Measurements from ENCODE around the gene SND1.
A peak's percentile ranks its signal among the peaks of the same experiment; 100 is the strongest.

SND1 gene

DNA sequence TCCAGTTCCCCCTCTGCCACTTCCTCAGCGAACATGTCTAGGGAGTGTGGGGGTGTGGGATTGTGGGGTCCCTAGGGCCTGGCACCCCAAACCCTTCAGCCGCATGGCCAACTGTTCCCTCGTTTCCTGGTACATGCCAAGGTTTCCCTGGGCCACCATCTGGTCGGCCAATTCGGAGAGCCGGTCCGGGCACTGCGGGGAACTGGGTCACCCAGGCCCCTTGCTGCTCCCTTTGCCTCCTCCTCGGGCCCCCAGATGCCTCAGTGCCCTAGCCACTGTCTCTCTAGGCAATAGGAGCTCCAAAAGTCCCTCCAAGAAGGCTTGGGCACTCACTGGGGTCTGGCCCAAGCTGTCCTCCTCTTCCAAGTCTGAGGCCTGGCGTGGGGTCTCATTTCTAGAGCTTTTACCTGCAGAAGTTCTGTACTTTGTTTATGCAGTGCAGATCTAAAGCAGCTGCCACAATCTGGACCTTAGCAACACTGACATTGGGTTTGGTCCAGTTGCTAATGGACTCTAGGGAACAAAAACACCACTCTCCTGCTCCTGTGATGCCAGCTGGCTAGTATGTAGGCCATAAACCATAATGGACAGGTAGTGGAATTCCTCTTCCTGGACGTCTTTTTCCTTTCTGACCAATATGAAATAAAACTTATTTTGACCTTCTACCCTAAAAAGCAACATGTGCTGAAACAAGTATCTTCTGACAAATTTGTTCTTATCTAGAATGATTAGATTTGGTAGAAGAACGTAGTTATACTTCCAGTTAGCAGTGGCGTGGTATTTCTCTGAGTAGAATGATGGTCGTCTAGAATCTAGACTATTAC is 206.3 kb downstream of the SND1 start:
- H3K4me3 ChIP-seq (replicated peaks; ENCODE audit: low read depth, low read length): no peak overlapping the region
- TF ChIP-seq, protein P1, sequence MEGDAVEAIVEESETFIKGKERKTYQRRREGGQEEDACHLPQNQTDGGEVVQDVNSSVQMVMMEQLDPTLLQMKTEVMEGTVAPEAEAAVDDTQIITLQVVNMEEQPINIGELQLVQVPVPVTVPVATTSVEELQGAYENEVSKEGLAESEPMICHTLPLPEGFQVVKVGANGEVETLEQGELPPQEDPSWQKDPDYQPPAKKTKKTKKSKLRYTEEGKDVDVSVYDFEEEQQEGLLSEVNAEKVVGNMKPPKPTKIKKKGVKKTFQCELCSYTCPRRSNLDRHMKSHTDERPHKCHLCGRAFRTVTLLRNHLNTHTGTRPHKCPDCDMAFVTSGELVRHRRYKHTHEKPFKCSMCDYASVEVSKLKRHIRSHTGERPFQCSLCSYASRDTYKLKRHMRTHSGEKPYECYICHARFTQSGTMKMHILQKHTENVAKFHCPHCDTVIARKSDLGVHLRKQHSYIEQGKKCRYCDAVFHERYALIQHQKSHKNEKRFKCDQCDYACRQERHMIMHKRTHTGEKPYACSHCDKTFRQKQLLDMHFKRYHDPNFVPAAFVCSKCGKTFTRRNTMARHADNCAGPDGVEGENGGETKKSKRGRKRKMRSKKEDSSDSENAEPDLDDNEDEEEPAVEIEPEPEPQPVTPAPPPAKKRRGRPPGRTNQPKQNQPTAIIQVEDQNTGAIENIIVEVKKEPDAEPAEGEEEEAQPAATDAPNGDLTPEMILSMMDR (IDR thresholded peaks at IDR 0.05; ENCODE audit: low read depth, low read length, missing control alignments): no peak
- DNase-seq (ENCODE audit: extremely low read depth, low read depth): no peak

DNA sequence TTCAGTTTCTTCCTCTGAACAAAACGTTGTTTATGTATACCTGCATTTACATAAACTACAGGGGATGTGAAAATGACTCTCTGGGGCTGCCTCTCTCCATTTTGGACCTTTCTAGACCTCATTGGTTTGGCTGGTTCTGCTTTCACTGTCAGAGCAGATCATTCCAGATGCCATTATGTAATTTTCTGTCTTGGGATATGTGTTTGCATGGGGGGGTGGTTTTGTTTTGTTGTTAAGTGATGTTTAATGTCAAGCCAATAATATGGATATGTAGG is 206.9 kb downstream of the SND1 start:
- DNase-seq (ENCODE audit: extremely low read depth, low read depth): no peak
- no peak overlapping the region for H3K4me3 ChIP-seq (replicated peaks; ENCODE audit: low read depth, low read length)
- TF ChIP-seq, protein P1 (IDR thresholded peaks at IDR 0.05; ENCODE audit: low read depth, low read length, missing control alignments): no peak

- no peak overlapping the region for H3K4me3 ChIP-seq (replicated peaks; ENCODE audit: low read depth, low read length)
- TF ChIP-seq, protein P1 (IDR thresholded peaks at IDR 0.05; ENCODE audit: low read depth, low read length, missing control alignments): no peak
These were observed 207.3 kb downstream of the SND1 start for GRCh38 chr7:127859330-127859729.

DNA sequence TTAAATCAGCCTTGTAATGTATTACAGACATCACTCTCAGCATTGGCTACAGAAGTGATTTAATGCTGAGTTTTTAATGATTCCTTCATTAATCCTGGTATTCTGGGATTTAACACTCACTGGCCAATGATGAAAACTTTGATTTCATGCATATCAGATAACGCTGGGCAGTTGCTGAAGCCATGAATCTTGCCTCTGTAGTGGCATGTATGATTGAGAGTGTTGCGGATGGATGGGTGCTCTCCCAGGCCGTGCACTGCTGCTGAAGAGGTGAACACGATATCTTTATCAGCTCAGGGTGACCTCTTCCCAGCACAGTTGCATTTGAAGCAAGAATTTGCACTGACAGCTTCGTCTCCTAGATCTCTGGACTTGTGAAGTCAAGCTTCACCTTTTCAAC is 210.5 kb downstream of the SND1 start:
- H3K4me3 ChIP-seq (replicated peaks; ENCODE audit: low read depth, low read length): no peak overlapping the region
- TF ChIP-seq, protein P1 (IDR thresholded peaks at IDR 0.05; ENCODE audit: low read depth, low read length, missing control alignments): no peak
- DNase-seq (ENCODE audit: extremely low read depth, low read depth): no peak

More at GRCh38 chr7:127859330-127859729, 207.3 kb downstream of the SND1 start:
- DNase-seq (ENCODE audit: extremely low read depth, low read depth): no peak

GRCh38 chr7:127863082-127863481 is 211.1 kb downstream of the SND1 start:
- TF ChIP-seq, protein P1 (IDR thresholded peaks at IDR 0.05; ENCODE audit: low read depth, low read length, missing control alignments): no peak
- no peak overlapping the region for H3K4me3 ChIP-seq (replicated peaks; ENCODE audit: low read depth, low read length)
- DNase-seq (ENCODE audit: extremely low read depth, low read depth): no peak

DNA sequence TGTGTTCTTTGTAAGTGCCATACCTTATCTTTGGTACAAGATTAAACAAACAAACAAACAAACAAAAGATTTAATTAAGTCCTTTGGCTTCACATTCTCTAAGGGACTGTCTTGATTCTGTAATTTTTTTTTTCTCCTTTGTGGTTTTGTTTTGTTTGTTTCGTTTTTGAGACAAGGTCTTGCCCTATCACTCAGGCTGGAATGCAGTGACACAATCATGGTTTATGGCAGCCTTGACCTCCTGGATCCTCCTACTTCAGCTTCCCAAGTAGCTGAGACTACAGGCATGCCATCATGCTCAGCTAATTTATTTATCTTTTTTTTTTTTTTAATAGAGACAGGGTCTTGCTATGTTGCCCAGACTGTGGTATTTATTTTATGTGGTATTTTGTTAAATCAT is 213.5 kb downstream of the SND1 start:
- H3K4me3 ChIP-seq (replicated peaks; ENCODE audit: low read depth, low read length): no peak overlapping the region
- TF ChIP-seq, protein P1 (IDR thresholded peaks at IDR 0.05; ENCODE audit: low read depth, low read length, missing control alignments): no peak
- peak; percentile 15 for DNase-seq (ENCODE audit: extremely low read depth, low read depth)
